BJ (cell line): ENCODE data around the gene ZMYND11. TPM values are rescaled to one million over a fixed set of nuclear protein-coding genes. Genes with fewer than 3 reads are reported as not detected.

ENCODE experiments used
- CTCF ChIA-PET: fragments of 350-600 bp; formaldehyde crosslinking; extraction: SDS; loops from one replicate; lab custom pipeline; 2021; ENCODE audit warnings: antibody characterized with exemption, inconsistent platforms; lab: Yijun Ruan, JAX
- POLR2A ChIA-PET: fragments of 300-600 bp; sonication (Branson Sonifier 250); formaldehyde crosslinking; extraction: SDS; loops from one replicate; lab custom pipeline; 2021; ENCODE audit warnings: antibody characterized with exemption; lab: Charles Lee
- DNase-seq: peaks from one replicate; pipeline ENCODE4 v3.0.0-alpha.2; 2011; ENCODE audit warnings: low read depth
- H3K27me3 ChIP-seq: 2 replicates; pipeline ENCODE4 v1.6.0; 2011; ENCODE audit warnings: low read length; ENCODE audit not compliant: control insufficient read depth, insufficient read depth
- H3K36me3 ChIP-seq: 2 replicates; pipeline ENCODE4 v1.5.1; 2011; ENCODE audit warnings: low read length; ENCODE audit not compliant: control insufficient read depth, insufficient read depth
- H3K4me3 ChIP-seq: 2 replicates; pipeline ENCODE4 v1.5.1; 2011; ENCODE audit warnings: low read depth, mild to moderate bottlenecking, control low read depth, low read length
- polyA plus RNA-seq: library from polyadenylated mRNA; depleted of rRNA; stranded (reverse); fragments of >200 nt; gene quantifications from 2 replicates; pipeline ENCODE4 v1.2.3, GENCODE V29; 2011
- TF ChIP-seq, protein P1 (sequence below): IDR thresholded peaks from 2 replicates; pipeline ENCODE4 v1.5.1; 2011; ENCODE audit warnings: low read depth, mild to moderate bottlenecking, control low read depth, inconsistent platforms, low read length, moderate library complexity; ENCODE audit not compliant: insufficient read depth

ZMYND11 gene
- polyA plus RNA-seq, 1 experiment = 37.6 TPM

DNA sequence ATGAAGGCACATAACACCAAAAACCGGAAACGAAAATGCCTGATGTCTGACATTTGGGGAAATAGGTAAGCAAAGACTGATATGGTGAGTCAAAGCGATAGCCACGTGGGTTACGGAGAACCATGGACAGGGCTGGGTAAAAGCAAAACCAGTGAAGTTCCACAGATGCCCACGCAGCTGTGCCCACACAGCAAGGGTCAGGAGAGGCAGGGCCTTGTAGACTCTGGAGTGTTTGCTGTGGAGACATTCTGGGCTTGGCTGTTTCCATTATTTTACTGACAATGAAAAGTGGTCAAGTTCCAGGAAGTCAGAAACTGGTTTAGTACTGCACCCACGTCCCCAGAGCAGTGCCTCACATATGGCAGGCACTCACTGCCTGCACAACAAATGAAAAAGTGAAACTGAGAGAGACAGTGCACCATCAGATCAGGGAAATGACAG lies 148.7 kb downstream of the ZMYND11 start:
- ChIA-PET POLR2A (no interaction called here), CTCF (no interaction called here)
- TF ChIP-seq, protein P1, sequence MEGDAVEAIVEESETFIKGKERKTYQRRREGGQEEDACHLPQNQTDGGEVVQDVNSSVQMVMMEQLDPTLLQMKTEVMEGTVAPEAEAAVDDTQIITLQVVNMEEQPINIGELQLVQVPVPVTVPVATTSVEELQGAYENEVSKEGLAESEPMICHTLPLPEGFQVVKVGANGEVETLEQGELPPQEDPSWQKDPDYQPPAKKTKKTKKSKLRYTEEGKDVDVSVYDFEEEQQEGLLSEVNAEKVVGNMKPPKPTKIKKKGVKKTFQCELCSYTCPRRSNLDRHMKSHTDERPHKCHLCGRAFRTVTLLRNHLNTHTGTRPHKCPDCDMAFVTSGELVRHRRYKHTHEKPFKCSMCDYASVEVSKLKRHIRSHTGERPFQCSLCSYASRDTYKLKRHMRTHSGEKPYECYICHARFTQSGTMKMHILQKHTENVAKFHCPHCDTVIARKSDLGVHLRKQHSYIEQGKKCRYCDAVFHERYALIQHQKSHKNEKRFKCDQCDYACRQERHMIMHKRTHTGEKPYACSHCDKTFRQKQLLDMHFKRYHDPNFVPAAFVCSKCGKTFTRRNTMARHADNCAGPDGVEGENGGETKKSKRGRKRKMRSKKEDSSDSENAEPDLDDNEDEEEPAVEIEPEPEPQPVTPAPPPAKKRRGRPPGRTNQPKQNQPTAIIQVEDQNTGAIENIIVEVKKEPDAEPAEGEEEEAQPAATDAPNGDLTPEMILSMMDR = no peak
- Histone ChIP-seq H3K4me3 (no peak overlapping the region), H3K36me3 (peaks cover 18% of the 10 kb centered on the region), H3K27me3 (no peaks in the 10 kb centered on the region)
- DNase-seq = no peak

DNA sequence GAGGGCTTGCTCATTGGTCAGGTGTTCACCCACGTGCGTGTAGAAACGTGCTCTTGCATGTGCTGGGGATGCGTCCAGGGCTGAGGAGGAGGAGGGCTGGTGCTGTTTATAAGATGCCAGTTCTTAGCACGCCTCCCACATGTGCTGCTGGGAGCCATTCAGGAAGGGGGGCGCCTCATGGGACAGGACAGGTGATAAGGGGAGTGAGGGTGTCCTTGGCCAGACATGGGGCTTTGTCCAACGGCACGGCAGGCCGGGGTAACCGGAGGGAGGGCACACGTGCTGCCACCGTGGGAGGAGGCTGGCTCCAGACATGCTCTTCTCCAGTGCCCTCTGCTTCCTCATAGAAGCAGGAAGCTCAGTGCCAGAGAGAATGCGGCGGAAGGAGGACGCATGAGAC lies 150.0 kb downstream of the ZMYND11 start:
- H3K36me3 ChIP-seq = peaks cover 22% of the 10 kb centered on the region
- DNase-seq = no peak
- CTCF ChIA-PET = no interaction called here

DNA sequence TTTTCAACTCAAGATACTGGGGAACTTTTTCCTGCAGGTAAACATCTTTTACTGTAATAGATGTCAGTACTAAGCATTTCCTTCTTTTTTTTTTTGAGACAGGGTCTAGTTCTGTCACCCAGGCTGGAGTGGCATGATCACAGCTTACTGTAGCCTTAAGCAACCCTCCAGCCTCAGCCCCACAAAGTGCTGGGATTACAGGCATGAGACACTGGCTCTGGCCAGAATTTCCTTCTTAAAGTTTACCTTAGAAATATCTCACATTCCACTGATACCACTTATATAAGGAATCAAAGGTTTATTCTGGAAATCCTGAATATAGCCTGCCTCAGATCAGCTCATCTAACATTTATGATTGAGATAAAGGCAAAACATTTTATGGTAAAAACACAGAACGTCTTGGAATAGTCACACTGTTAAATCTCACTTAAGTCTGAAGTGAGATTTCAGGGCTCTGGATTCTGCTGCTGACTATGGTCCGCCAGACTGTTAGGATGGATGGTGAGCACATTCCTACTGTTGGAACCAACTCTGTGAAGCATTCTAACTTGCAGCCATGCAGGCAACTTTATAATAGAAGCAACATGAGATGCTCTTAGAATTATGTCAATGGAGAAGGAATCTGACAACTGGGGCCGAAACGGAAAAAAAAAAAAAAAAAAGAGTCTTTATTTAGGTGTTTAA lies 151.9 kb downstream of the ZMYND11 start:
- CTCF ChIA-PET = interaction anchor here (0.6 to 1.1 kb wide), 2 partner anchors 38 to 641 kb away, joined by 3 read pairs; no protein-coding TSS in a partner anchor
- no peaks in the 10 kb centered on the region for H3K27me3 ChIP-seq
- no peak for DNase-seq
- no peak overlapping the region for H3K4me3 ChIP-seq
- H3K36me3 ChIP-seq = peaks cover 16% of the 10 kb centered on the region
- POLR2A ChIA-PET = no interaction called here
- TF ChIP-seq, protein P1 = no peak

More for the DNA sequence above, 150.0 kb downstream of the ZMYND11 start:
- H3K4me3 ChIP-seq = no peak overlapping the region
- POLR2A ChIA-PET = no interaction called here
- no peaks in the 10 kb centered on the region for H3K27me3 ChIP-seq
- TF ChIP-seq, protein P1 = no peak

DNA sequence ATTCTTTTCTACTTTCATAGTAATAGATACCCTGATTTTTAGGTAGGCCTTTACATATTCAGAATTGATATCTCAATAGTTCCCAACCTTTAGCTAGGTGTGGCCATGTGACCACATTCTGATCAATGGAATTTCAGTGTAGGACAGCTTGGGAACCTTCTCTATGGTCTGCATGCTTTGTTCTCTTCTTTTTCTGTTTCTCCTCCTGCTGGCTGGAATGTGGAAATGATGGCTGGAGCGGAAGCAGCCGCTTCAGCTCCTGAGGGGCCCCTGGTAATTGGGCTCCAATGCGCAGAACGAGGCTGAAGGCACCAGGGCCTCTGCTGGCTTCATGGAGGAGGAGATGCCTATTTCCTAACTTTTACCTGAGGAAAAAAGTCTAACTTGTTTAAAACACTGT lies 152.6 kb downstream of the ZMYND11 start:
- Histone ChIP-seq H3K27me3 (no peaks in the 10 kb centered on the region), H3K4me3 (no peak overlapping the region), H3K36me3 (peaks cover 16% of the 10 kb centered on the region)
- DNase-seq = no peak
- CTCF ChIA-PET = interaction anchor here (0.6 kb wide), 1 partner anchor 641 kb away, joined by 3 read pairs; no protein-coding TSS in a partner anchor
- POLR2A ChIA-PET = no interaction called here
- TF ChIP-seq, protein P1 = peak; percentile 35; the same call in 1 of the 2 replicates

DNA sequence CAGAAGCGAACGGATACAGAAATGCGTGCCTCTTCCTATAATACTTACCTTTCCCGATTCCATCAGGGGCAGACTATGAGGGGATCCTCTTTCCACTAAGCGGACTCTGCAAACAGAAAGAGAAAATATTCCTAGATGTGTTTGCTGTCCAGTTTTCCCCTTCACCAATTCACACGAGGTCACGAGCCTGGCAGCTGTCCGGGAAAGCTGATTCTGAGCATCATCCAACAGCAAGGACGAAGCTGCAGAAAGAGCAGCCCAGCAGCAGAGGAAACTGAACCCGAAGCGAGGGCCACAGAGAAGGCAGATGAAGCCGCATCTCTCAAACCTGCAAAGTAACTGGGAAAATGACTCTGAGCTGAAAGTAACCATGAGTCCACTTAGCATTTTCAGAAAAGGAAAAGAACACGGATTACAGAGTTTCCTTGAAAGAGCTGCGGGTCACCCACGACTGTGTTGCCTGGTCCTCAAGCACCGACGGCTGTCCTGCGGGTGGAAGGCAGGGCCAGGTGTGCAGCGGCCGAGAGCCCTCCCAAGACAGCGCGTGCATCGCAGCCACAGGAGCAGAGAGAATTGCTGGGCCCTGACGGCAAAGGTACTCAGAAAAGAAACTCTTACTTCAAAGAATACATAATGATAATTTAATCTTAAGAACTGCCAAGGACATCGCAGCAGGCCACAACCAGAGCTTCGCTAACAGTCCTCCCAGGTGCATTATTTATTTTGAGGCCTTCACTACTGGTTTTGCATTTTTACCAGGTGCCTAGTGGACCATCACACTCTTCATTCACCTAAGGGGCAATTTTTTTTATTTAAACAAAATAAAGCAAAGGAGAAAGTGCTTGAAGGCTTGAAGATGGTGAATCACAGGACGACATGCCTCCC lies 153.3 kb downstream of the ZMYND11 start:
- Histone ChIP-seq H3K4me3 (no peak overlapping the region), H3K27me3 (no peaks in the 10 kb centered on the region), H3K36me3 (peaks cover 15% of the 10 kb centered on the region)
- POLR2A ChIA-PET = no interaction called here
- CTCF ChIA-PET = no interaction called here
- DNase-seq = no peak
- TF ChIP-seq, protein P1 = no peak
